Measurements from ENCODE around the gene IFNA8. TPM values are rescaled to one million over a fixed set of nuclear protein-coding genes. Genes with fewer than 3 reads are reported as not detected.
"Not testable (repeated sequence)": the region's sequence is repeated elsewhere in the genome, so short reads cannot be mapped to it uniquely, and the experiment has no call there.

Gene IFNA8
- polyA plus RNA-seq, 1 donor = not detected

GRCh38 chr9:21429191-21429590 is 20.3 kb downstream of the IFNA8 start:
- DNase-seq = no peak

- DNase-seq = no peak
These were observed 23.9 kb downstream of the IFNA8 start for GRCh38 chr9:21432672-21433425.

- DNase-seq = peak; percentile 22
These were observed 25.5 kb downstream of the IFNA8 start for GRCh38 chr9:21434202-21435014.

- not testable (repeated sequence) for DNase-seq
These were observed 26.1 kb downstream of the IFNA8 start for GRCh38 chr9:21435015-21435383.

- no peak for DNase-seq
These were observed 31.2 kb downstream of the IFNA8 start, which contains the start of gene IFNA1 for GRCh38 chr9:21440139-21440538. IFNA1 (plus strand) TSS chr9:21440439; CDS start chr9:21440508, 69 bp downstream.

- no peak for DNase-seq
These were observed 35.1 kb downstream of the IFNA8 start for GRCh38 chr9:21443849-21444625.

GRCh38 chr9:21449312-21449711 is 40.4 kb downstream of the IFNA8 start:
- DNase-seq = not testable (repeated sequence)

GRCh38 chr9:21450733-21451394 is 41.9 kb downstream of the IFNA8 start:
- no peak for DNase-seq

GRCh38 chr9:21452681-21453080 is 43.8 kb downstream of the IFNA8 start:
- no peak for DNase-seq

GRCh38 chr9:21454149-21454548 is 45.2 kb downstream of the IFNA8 start:
- DNase-seq = no peak

- DNase-seq = no peak
These were observed 46.4 kb downstream of the IFNA8 start for GRCh38 chr9:21455320-21455719.

Other genes starting within 250 kb of the IFNA8 start
- not detected for gene IFNA21, start 242.5 kb upstream of the IFNA8 start, polyA plus RNA-seq (ENCODE audit: insufficient read length)
- gene IFNA4, start 221.5 kb upstream of the IFNA8 start, polyA plus RNA-seq (ENCODE audit: insufficient read length) = not detected
- not detected for gene IFNA7, start 206.9 kb upstream of the IFNA8 start, polyA plus RNA-seq (ENCODE audit: insufficient read length)
- gene IFNA10, start 202.0 kb upstream of the IFNA8 start, polyA plus RNA-seq (ENCODE audit: insufficient read length) = not detected
- not detected for gene IFNA16, start 191.8 kb upstream of the IFNA8 start, polyA plus RNA-seq (ENCODE audit: insufficient read length)
- not detected for gene IFNA17, start 180.9 kb upstream of the IFNA8 start, polyA plus RNA-seq (ENCODE audit: insufficient read length)
- gene IFNA14, start 169.1 kb upstream of the IFNA8 start, polyA plus RNA-seq (ENCODE audit: insufficient read length) = not detected
- not detected for gene IFNA5, start 103.8 kb upstream of the IFNA8 start, polyA plus RNA-seq (ENCODE audit: insufficient read length)
- gene KLHL9, start 73.7 kb upstream of the IFNA8 start, polyA plus RNA-seq (ENCODE audit: insufficient read length) = 19.6 TPM
- gene IFNA6, start 58.2 kb upstream of the IFNA8 start, polyA plus RNA-seq (ENCODE audit: insufficient read length) = not detected
- not detected for gene IFNA13, start 41.1 kb upstream of the IFNA8 start, polyA plus RNA-seq (ENCODE audit: insufficient read length)
- not detected for gene IFNA2, start 23.7 kb upstream of the IFNA8 start, polyA plus RNA-seq (ENCODE audit: insufficient read length)
- not detected for gene IFNA1, start 31.3 kb downstream of the IFNA8 start, polyA plus RNA-seq (ENCODE audit: insufficient read length)
- not detected for gene IFNE, start 73.2 kb downstream of the IFNA8 start, polyA plus RNA-seq (ENCODE audit: insufficient read length)